ENCODE results near the gene CFH. TPM values are rescaled to one million over a fixed set of nuclear protein-coding genes. Genes with fewer than 3 reads are reported as not detected.

The CFH gene
- total and polyA plus RNA-seq, 10 of the 15 experiments (the other 5 are each of a cell fraction or from before 2014, with no cell fraction given) = 0.46 TPM; not detected in 9

GRCh38 chr1:196603651-196604050 lies 48.2 kb upstream of the CFH start:
- intact Hi-C loops (cut with micrococcal nuclease; ENCODE audit: unreplicated experiment) (no loop called here), in situ Hi-C loops (cut with MboI) (no loop called here)
- H3K79me2 ChIP-seq (ENCODE audit: control insufficient read depth, insufficient read depth, low read length) = no peaks in the 10 kb centered on the region
- ChIA-PET SMC1A (ENCODE audit: uncharacterized antibody, unreplicated experiment) (no interaction called here), POLR2A (no interaction called here), RAD21 (ENCODE audit: unreplicated experiment) (no interaction called here), CTCF (no interaction called here)
- H3K27me3 ChIP-seq (replicated peaks in 1 of 2; ENCODE audit: control insufficient read depth in 2 of 2, insufficient read depth in 2 of 2, low read length in 1 of 2) = peaks cover 0 to 9% of the 10 kb centered on the region in 2 experiments; a peak in 2 of 4 replicates
- no peaks in the 10 kb centered on the region for H3K9me3 ChIP-seq (replicated peaks; ENCODE audit: control insufficient read depth, insufficient read depth, low read length)
- H2AFZ ChIP-seq (ENCODE audit: control insufficient read depth, low read depth, low read length) = no peak overlapping the region
- H3K9ac ChIP-seq (ENCODE audit: control insufficient read depth, insufficient read depth, low read length) = no peak overlapping the region
- DNase-seq (ENCODE audit: low read depth, low spot score) = no peak
- no peaks in the 10 kb centered on the region for H3K4me1 ChIP-seq (ENCODE audit: control insufficient read depth, insufficient read depth, low read length)
- no peak for FAIRE-seq
- H3K4me3 ChIP-seq = no peak overlapping the region
- H3K4me2 ChIP-seq (ENCODE audit: control insufficient read depth, insufficient read depth) = no peak overlapping the region
- no peaks in the 10 kb centered on the region for H4K20me1 ChIP-seq (ENCODE audit: control insufficient read depth, insufficient read depth)
- no peak overlapping the region for H3K27ac ChIP-seq (ENCODE audit: control insufficient read depth, insufficient read depth)
- H3K36me3 ChIP-seq (ENCODE audit: control insufficient read depth in 2 of 2, insufficient read depth in 2 of 2, low read length in 1 of 2) = no peaks in the 10 kb centered on the region
- ATAC-seq = no peak
- no TSS peak for BruUV-seq (replicated peaks)
- TF ChIP-seq ZNF592 (IDR thresholded peaks at IDR 0.05) = no peak
- TF ChIP-seq STAT1 (conservative IDR thresholded peaks at IDR 0.05) = no peak
- no peak for TF ChIP-seq ZBED1 (IDR thresholded peaks at IDR 0.05; ENCODE audit: borderline replicate concordance)
- no peak for TF ChIP-seq NR2C2 (IDR thresholded peaks at IDR 0.05; ENCODE audit: borderline replicate concordance, control insufficient read depth, insufficient read length, low read depth)
- TF ChIP-seq FOXM1 (IDR thresholded peaks at IDR 0.05; ENCODE audit: low read depth, low read length) = no peak
- TF ChIP-seq CBX5 (IDR thresholded peaks at IDR 0.05; ENCODE audit: low read depth) = no peak
- TF ChIP-seq SRF (IDR thresholded peaks at IDR 0.05; ENCODE audit: low read depth in 2 of 2, low read length in 2 of 2) = no peak
- TF ChIP-seq DPF2 (IDR thresholded peaks at IDR 0.05) = no peak
- TF ChIP-seq MYC (IDR thresholded peaks at IDR 0.05; ENCODE audit: insufficient read depth, insufficient read length, insufficient replicate concordance, low read length, severe bottlenecking) = no peak
- no peak for TF ChIP-seq RELB (IDR thresholded peaks at IDR 0.05; ENCODE audit: low read depth)
- TF ChIP-seq CEBPZ (IDR thresholded peaks at IDR 0.05; ENCODE audit: low read depth, low read length) = no peak
- TF ChIP-seq PRDM15 (CRISPR knock-in tag; IDR thresholded peaks at IDR 0.05) = no peak
- TF ChIP-seq NBN (IDR thresholded peaks at IDR 0.05) = no peak

Data from GM12878 (cell line).